ENCODE results near the gene PYDC1. TPM values are rescaled to one million over a fixed set of nuclear protein-coding genes. Genes with fewer than 3 reads are reported as not detected.

The PYDC1 gene
- total RNA-seq, 3 donors from 2014 or later = not detected

DNA sequence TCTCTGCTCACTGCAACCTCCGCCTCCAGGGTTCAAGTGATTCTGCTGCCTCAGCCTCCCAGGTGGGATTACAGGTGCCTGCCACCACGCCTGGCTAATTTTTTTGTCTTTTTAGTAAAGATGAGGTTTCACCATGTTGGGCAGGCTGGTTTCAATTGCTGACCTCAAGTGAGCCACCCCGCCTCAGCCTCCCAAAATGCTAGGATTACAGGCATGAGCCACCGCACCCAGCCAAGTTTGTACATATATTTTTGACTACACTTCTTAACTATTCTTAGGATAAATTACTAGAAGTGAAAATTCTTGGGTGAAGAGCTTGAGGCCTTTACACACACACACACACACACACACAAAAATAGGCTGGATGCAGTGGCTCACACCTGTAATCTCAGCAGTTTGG, 41.4 kb upstream of the PYDC1 start:
- H3K27me3 ChIP-seq = no peaks in the 10 kb centered on the region
- H3K4me1 ChIP-seq = no peaks in the 10 kb centered on the region
- no peaks in the 10 kb centered on the region for H3K36me3 ChIP-seq
- intact Hi-C loops (cut with DNase I; ENCODE audit: low total_unique reads) = no loop called here
- no peak for DNase-seq (ENCODE audit: low spot score in 2 of 2)
- H3K9me3 ChIP-seq = no peaks in the 10 kb centered on the region
- TF ChIP-seq POLR2A (IDR thresholded peaks at IDR 0.05) = no peak
- no peak for TF ChIP-seq POLR2AphosphoS5 (IDR thresholded peaks at IDR 0.05)
- TF ChIP-seq, protein P1, sequence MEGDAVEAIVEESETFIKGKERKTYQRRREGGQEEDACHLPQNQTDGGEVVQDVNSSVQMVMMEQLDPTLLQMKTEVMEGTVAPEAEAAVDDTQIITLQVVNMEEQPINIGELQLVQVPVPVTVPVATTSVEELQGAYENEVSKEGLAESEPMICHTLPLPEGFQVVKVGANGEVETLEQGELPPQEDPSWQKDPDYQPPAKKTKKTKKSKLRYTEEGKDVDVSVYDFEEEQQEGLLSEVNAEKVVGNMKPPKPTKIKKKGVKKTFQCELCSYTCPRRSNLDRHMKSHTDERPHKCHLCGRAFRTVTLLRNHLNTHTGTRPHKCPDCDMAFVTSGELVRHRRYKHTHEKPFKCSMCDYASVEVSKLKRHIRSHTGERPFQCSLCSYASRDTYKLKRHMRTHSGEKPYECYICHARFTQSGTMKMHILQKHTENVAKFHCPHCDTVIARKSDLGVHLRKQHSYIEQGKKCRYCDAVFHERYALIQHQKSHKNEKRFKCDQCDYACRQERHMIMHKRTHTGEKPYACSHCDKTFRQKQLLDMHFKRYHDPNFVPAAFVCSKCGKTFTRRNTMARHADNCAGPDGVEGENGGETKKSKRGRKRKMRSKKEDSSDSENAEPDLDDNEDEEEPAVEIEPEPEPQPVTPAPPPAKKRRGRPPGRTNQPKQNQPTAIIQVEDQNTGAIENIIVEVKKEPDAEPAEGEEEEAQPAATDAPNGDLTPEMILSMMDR (IDR thresholded peaks at IDR 0.05) = no peak
- no peak overlapping the region for H3K4me3 ChIP-seq
- no peak overlapping the region for H3K27ac ChIP-seq

DNA sequence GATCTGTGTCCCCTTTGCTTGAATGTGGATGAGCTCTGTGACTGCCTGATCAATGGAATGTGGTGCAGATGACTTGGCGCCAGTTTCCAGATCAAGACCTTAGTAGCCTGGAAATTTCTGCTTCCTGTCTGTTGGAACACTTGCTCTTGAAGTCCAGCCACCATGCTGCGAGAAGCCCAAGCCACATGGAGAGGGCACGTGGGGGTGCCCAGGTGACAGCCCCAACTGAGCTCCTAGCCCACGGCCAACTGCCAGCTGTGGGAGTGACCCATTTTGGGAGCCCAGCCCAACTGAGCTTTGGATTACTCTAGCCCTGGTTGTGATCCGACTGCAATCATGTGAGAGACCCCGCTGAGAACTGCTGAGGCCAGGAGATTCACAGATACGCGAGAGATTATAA, 39.5 kb upstream of the PYDC1 start:
- H3K27me3 ChIP-seq = no peaks in the 10 kb centered on the region
- H3K4me1 ChIP-seq = no peaks in the 10 kb centered on the region
- no peaks in the 10 kb centered on the region for H3K36me3 ChIP-seq
- intact Hi-C loops (cut with DNase I; ENCODE audit: low total_unique reads) = no loop called here
- TF ChIP-seq, protein P1 (IDR thresholded peaks at IDR 0.05) = no peak
- TF ChIP-seq POLR2A (IDR thresholded peaks at IDR 0.05) = no peak
- no peak for TF ChIP-seq POLR2AphosphoS5 (IDR thresholded peaks at IDR 0.05)
- DNase-seq (ENCODE audit: low spot score in 2 of 2) = no peak
- H3K4me3 ChIP-seq = no peak overlapping the region
- H3K27ac ChIP-seq = no peak overlapping the region
- H3K9me3 ChIP-seq = no peaks in the 10 kb centered on the region

DNA sequence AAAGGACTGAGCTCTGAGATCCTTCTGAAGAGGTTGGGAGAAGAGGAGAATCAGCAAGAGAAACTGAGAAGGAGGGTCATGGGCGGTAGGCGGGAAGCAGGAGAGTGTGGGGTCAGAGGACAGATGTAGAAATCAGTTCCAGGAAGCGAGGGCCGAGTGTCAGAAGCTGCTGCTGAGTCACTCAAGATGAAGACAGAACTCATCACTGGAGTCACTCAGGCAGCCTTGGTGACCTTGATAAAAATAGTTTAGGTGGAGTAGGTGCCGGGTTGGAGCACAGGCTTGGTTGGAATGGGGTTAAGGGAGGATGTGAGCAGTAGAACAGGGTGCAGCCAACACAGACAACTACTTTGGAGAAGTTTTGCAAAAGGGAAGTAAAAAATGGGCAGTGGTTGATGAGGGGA, 36.7 kb upstream of the PYDC1 start:
- Histone ChIP-seq H3K36me3 (no peaks in the 10 kb centered on the region), H3K4me3 (no peak overlapping the region), H3K27ac (no peak overlapping the region), H3K27me3 (no peaks in the 10 kb centered on the region), H3K9me3 (no peaks in the 10 kb centered on the region), H3K4me1 (no peaks in the 10 kb centered on the region)
- no peak for TF ChIP-seq POLR2A (IDR thresholded peaks at IDR 0.05)
- TF ChIP-seq POLR2AphosphoS5 (IDR thresholded peaks at IDR 0.05) = no peak
- TF ChIP-seq, protein P1 (IDR thresholded peaks at IDR 0.05) = no peak
- intact Hi-C loops (cut with DNase I; ENCODE audit: low total_unique reads) = no loop called here
- DNase-seq (ENCODE audit: low spot score in 2 of 2) = peak in 1 of 2 donors; percentile 19

DNA sequence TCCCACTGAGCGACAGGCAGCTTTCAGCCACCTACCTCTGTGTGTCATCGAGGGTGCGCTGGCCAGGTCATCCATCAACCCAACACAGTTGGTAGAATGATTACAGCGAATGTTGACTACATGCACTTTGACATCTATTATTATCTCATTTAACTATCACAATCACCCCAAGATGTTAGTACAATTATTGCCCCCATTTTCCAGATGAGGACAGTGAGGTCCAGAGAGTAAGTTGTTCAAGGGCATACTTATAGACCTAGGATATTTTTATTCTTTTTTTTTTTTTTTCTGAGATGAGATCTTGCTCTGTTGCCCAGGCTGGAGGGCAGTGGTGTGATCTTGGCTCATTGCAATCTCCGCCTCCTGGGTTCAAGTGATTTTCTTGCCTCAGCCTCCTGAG, 34.5 kb upstream of the PYDC1 start:
- DNase-seq (ENCODE audit: low spot score in 2 of 2) = no peak
- TF ChIP-seq POLR2A (IDR thresholded peaks at IDR 0.05) = no peak
- no peak for TF ChIP-seq POLR2AphosphoS5 (IDR thresholded peaks at IDR 0.05)
- TF ChIP-seq, protein P1 (IDR thresholded peaks at IDR 0.05) = no peak
- no peak overlapping the region for H3K27ac ChIP-seq
- H3K36me3 ChIP-seq = no peaks in the 10 kb centered on the region
- H3K4me1 ChIP-seq = no peaks in the 10 kb centered on the region
- H3K9me3 ChIP-seq = no peaks in the 10 kb centered on the region
- H3K4me3 ChIP-seq = no peak overlapping the region
- intact Hi-C loops (cut with DNase I; ENCODE audit: low total_unique reads) = no loop called here
- no peaks in the 10 kb centered on the region for H3K27me3 ChIP-seq

DNA sequence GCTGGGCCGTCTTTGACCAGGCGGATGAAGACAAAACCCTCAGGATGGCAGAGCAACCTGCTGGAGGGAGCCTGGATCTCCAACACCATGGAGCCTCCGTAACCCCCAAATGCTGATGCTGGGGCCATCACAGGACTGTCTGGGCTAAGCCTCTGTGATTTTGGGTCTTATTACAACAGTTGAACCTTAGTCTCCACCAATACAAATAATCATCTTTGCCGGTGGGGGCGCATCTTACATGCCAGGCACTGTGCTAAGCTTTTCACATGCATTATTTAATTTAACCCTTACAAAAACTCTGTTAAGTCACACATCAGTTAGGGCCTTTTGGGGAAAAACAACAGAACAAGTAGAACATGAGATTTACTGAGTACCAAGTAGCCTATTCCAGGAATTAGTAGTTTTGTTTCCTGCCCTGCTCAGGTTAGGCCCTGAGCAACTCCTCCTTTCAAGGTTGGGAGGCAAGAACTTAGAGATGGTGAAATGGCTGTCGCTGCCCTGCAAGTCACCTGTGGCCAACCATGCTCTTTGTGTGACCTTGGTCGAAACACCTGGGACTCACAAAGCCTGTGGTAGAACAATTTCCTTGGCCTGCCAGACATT, 33.9 kb upstream of the PYDC1 start:
- no peaks in the 10 kb centered on the region for H3K9me3 ChIP-seq
- no peaks in the 10 kb centered on the region for H3K27me3 ChIP-seq
- H3K4me3 ChIP-seq = no peak overlapping the region
- intact Hi-C loops (cut with DNase I; ENCODE audit: low total_unique reads) = no loop called here
- TF ChIP-seq, protein P1 (IDR thresholded peaks at IDR 0.05) = no peak
- TF ChIP-seq POLR2A (IDR thresholded peaks at IDR 0.05) (no peak), POLR2AphosphoS5 (IDR thresholded peaks at IDR 0.05) (no peak)
- H3K27ac ChIP-seq = no peak overlapping the region
- no peaks in the 10 kb centered on the region for H3K36me3 ChIP-seq
- no peak for DNase-seq (ENCODE audit: low spot score in 2 of 2)
- H3K4me1 ChIP-seq = no peaks in the 10 kb centered on the region

Measured in breast epithelium (tissue), 4 donors.